Lower leg skin (tissue), 3 donors: ENCODE data around the gene PITX3.

ENCODE experiments used
- POLR2A ChIP-seq, 2 donors: fragments of 450-650 bp; IDR thresholded peaks; one replicate each; pipeline ENCODE4 v1.6.1; 2016 to 2017; ENCODE audit warnings: antibody characterized with exemption in 2 of 2, mild to moderate bottlenecking in 1 of 2, moderate library complexity in 1 of 2
- TF ChIP-seq, protein P1 (sequence below), 3 donors: fragments of 450-650 bp; IDR thresholded peaks; one replicate each; pipeline ENCODE4 v1.5.1; 2016; ENCODE audit warnings: antibody characterized with exemption in 3 of 3, mild to moderate bottlenecking in 3 of 3, moderate library complexity in 2 of 3

- TF ChIP-seq, protein P1, sequence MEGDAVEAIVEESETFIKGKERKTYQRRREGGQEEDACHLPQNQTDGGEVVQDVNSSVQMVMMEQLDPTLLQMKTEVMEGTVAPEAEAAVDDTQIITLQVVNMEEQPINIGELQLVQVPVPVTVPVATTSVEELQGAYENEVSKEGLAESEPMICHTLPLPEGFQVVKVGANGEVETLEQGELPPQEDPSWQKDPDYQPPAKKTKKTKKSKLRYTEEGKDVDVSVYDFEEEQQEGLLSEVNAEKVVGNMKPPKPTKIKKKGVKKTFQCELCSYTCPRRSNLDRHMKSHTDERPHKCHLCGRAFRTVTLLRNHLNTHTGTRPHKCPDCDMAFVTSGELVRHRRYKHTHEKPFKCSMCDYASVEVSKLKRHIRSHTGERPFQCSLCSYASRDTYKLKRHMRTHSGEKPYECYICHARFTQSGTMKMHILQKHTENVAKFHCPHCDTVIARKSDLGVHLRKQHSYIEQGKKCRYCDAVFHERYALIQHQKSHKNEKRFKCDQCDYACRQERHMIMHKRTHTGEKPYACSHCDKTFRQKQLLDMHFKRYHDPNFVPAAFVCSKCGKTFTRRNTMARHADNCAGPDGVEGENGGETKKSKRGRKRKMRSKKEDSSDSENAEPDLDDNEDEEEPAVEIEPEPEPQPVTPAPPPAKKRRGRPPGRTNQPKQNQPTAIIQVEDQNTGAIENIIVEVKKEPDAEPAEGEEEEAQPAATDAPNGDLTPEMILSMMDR (IDR thresholded peaks at IDR 0.05), result no peak
- no peak for TF ChIP-seq POLR2A (IDR thresholded peaks at IDR 0.05)
Observed at GRCh38 chr10:102184606-102185005, 56.7 kb downstream of the PITX3 start.
